AG04449 (cell line): Measurements from ENCODE around the gene DMXL2.
"Not testable (repeated sequence)": the region's sequence is repeated elsewhere in the genome, so short reads cannot be mapped to it uniquely, and the experiment has no call there.

ENCODE experiments used
- CTCF ChIA-PET: fragments of 350-600 bp; formaldehyde crosslinking; extraction: SDS; loops from one replicate; lab custom pipeline; 2021; ENCODE audit warnings: antibody characterized with exemption; lab: Yijun Ruan, JAX
- POLR2A ChIA-PET: fragments of 400-600, 350-600 bp; formaldehyde crosslinking; extraction: SDS; loops from one replicate; lab custom pipeline; 2020; ENCODE audit warnings: antibody characterized with exemption, inconsistent platforms; lab: Yijun Ruan, JAX
- DNase-seq: peaks from one replicate; pipeline ENCODE4 v3.0.0-alpha.2; 2010; ENCODE audit warnings: low read depth, low spot score
- H3K4me3 ChIP-seq: 2 replicates; pipeline ENCODE4 v1.5.1; 2011; ENCODE audit warnings: low read depth, mild to moderate bottlenecking, control low read depth, low read length
- CTCF ChIP-seq: IDR thresholded peaks from one replicate; pipeline ENCODE4 v1.5.1; 2011; ENCODE audit warnings: mild to moderate bottlenecking, moderate library complexity, low read length, control low read depth, inconsistent platforms; ENCODE audit not compliant: insufficient read depth; ENCODE audit errors: missing control alignments

Gene DMXL2

GRCh38 chr15:51444112-51444511, 178.5 kb downstream of the DMXL2 start:
- ChIA-PET POLR2A (no interaction called here), CTCF (no interaction called here)
- H3K4me3 ChIP-seq, result no peak overlapping the region
- no peak for TF ChIP-seq CTCF
- no peak for DNase-seq

GRCh38 chr15:51443282-51443914, 179.2 kb downstream of the DMXL2 start:
- ChIA-PET POLR2A (no interaction called here), CTCF (no interaction called here)
- TF ChIP-seq CTCF, result no peak
- no peak overlapping the region for H3K4me3 ChIP-seq
- no peak for DNase-seq

GRCh38 chr15:51438526-51438925, 184.0 kb downstream of the DMXL2 start:
- CTCF ChIA-PET, result interaction anchor here (0.7 kb wide), 1 partner anchor 35 kb away, joined by 3 read pairs; no protein-coding TSS in a partner anchor
- no peak for DNase-seq
- POLR2A ChIA-PET, result no interaction called here
- H3K4me3 ChIP-seq, result no peak overlapping the region
- TF ChIP-seq CTCF, result no peak

GRCh38 chr15:51425517-51426040, 197.0 kb downstream of the DMXL2 start:
- no peak for TF ChIP-seq CTCF
- H3K4me3 ChIP-seq, result no peak overlapping the region
- POLR2A ChIA-PET, result no interaction called here
- CTCF ChIA-PET, result interaction anchor here (0.7 to 1.9 kb wide), 5 partner anchors 22 to 262 kb away, joined by 3 to 7 read pairs (median 3); no protein-coding TSS in a partner anchor
- DNase-seq, result no peak

- no peak overlapping the region for H3K4me3 ChIP-seq
- POLR2A ChIA-PET, result no interaction called here
- TF ChIP-seq CTCF, result no peak
- DNase-seq, result no peak
- CTCF ChIA-PET, result interaction anchor here (1.3 to 1.9 kb wide), 3 partner anchors 21 to 262 kb away, joined by 3 to 7 read pairs (median 3); no protein-coding TSS in a partner anchor
These were observed 197.8 kb downstream of the DMXL2 start for GRCh38 chr15:51424780-51425179.

GRCh38 chr15:51423040-51423439, 199.5 kb downstream of the DMXL2 start:
- CTCF ChIA-PET, result interaction anchor here (1.5 kb wide), 1 partner anchor 20 kb away, joined by 4 read pairs; no protein-coding TSS in a partner anchor
- H3K4me3 ChIP-seq, DNase-seq, POLR2A ChIA-PET: not testable (repeated sequence)

GRCh38 chr15:51416129-51416528, 206.4 kb downstream of the DMXL2 start:
- H3K4me3 ChIP-seq, result no peak overlapping the region
- DNase-seq, result no peak
- ChIA-PET CTCF (interaction anchor here (8.3 kb wide), 1 partner anchor 14 kb away, joined by 87 read pairs; no protein-coding TSS in a partner anchor), POLR2A (no interaction called here)
- no peak for TF ChIP-seq CTCF
